Gastroesophageal sphincter (tissue), 4 donors: Measurements from ENCODE around the gene SIN3B. TPM values are rescaled to one million over a fixed set of nuclear protein-coding genes. Genes with fewer than 3 reads are reported as not detected.

ENCODE experiments used
- ATAC-seq: fragments of 150-250 bp; one replicate; pipeline ENCODE4 v1.9.1; 2016; ENCODE audit warnings: mild to moderate bottlenecking, moderate library complexity
- H3K27ac ChIP-seq, 4 donors: fragments of 200-600 bp; sonication (generic) in 3 of 4; 1 replicate in 3 of 4; 2 replicates in 1 of 4; pipeline ENCODE4 v1.5.1; 2016 to 2019
- H3K27me3 ChIP-seq: fragments of 200-600 bp; sonication (generic); one replicate; pipeline ENCODE4 v1.5.1; 2019
- H3K36me3 ChIP-seq, 2 donors: fragments of 200-600 bp; sonication (generic); one replicate each; pipeline ENCODE4 v1.5.1; 2019; ENCODE audit warnings: control low read depth in 1 of 2
- H3K4me1 ChIP-seq, 3 donors: fragments of 200-600 bp; sonication (generic); 1 replicate in 2 of 3; 2 replicates in 1 of 3; pipeline ENCODE4 v1.5.1; 2016 to 2019; ENCODE audit warnings: control low read depth in 2 of 3
- H3K4me3 ChIP-seq, 2 donors: fragments of 200-600 bp; sonication (generic); one replicate each; pipeline ENCODE4 v1.5.1; 2019; ENCODE audit warnings: mild to moderate bottlenecking in 1 of 2, moderate library complexity in 1 of 2
- H3K9me3 ChIP-seq, 3 donors: fragments of 200-600 bp; sonication (generic); one replicate each; pipeline ENCODE4 v1.5.1; 2017 to 2019; ENCODE audit warnings: control low read depth in 2 of 3
- CTCF ChIP-seq, 4 experiments: fragments of 200-600 bp in 2 of 4; fragments of 450-650 bp in 2 of 4; sonication (generic) in 1 of 4; IDR thresholded peaks; one replicate each; pipeline ENCODE4 v1.5.1; 2017 to 2019; ENCODE audit warnings: antibody characterized with exemption in 4 of 4, mild to moderate bottlenecking in 2 of 4, moderate library complexity in 2 of 4
- EP300 ChIP-seq: sonication (generic); formaldehyde crosslinking; IDR thresholded peaks from one replicate; pipeline ENCODE4 v1.6.1; 2017; ENCODE audit warnings: antibody characterized with exemption, mild to moderate bottlenecking
- POLR2A ChIP-seq, 2 donors: fragments of 450-650 bp; IDR thresholded peaks; one replicate each; pipeline ENCODE4 v1.6.1; 2017; ENCODE audit warnings: antibody characterized with exemption in 2 of 2, mild to moderate bottlenecking in 2 of 2, moderate library complexity in 1 of 2
- POLR2AphosphoS5 ChIP-seq: sonication (generic); formaldehyde crosslinking; IDR thresholded peaks from one replicate; pipeline ENCODE4 v1.6.1; 2017; ENCODE audit warnings: antibody characterized with exemption
- WGBS, 2 donors: methylation state at CpG; one replicate each; pipeline ENCODE4 v1.1.5; 2018; ENCODE audit warnings: low coverage in 1 of 2; 5-methylcytosine and 5-hydroxymethylcytosine counted together
- total RNA-seq, 4 donors: library from RNA; depleted of rRNA; stranded (reverse); fragments of >200 nt; gene quantifications; one replicate each; pipeline ENCODE4 v1.1.0, GENCODE V29; 2016

The SIN3B gene
- total RNA-seq, 4 donors from 2014 or later = 19.7 to 55.7 (median 45.8) TPM

- ATAC-seq = no peak
- Histone ChIP-seq H3K9me3 (peaks cover 0 to 24% (median 0%) of the 10 kb centered on the region in 3 donors), H3K27ac (peak overlapping the region in 1 of 4 donors; percentile 5), H3K36me3 (peaks cover 0 to 50% of the 10 kb centered on the region in 2 donors), H3K27me3 (peaks cover 11% of the 10 kb centered on the region), H3K4me1 (no peaks in the 10 kb centered on the region), H3K4me3 (no peak overlapping the region)
- WGBS, 2 donors = no CpG with 5 or more reads among the region's 8 CpGs
- no peak for TF ChIP-seq POLR2A (IDR thresholded peaks at IDR 0.05)
- TF ChIP-seq EP300 = no peak
- TF ChIP-seq CTCF (IDR thresholded peaks at IDR 0.05) = no peak
- no peak for TF ChIP-seq POLR2AphosphoS5
Measured at GRCh38 chr19:16880884-16881554, 51.8 kb downstream of the SIN3B start.

DNA sequence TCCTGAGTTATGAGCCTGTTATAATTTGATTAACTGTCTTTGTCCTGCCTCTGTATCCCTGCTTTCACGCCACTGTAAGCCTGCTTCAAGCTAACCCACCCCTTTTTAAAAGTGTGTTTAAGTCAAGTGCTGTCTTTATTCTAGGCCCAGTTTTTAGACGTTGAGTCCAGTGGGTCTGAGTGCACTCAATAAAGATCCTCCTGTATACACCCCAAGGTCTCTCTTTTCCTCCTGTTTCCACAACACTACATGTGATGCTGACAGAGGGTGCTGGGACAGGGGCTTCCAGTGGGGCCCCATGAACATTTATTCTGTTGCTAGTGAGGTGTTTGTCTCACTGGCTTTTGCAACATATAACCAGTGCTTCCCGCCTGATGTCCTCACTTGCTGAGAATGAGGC lies 52.9 kb downstream of the SIN3B start:
- ATAC-seq = no peak
- WGBS, 2 donors = 86% methylated on average over 2 of the region's 3 CpGs; no CpG with 5 or more reads in 1 of the 2 donors
- TF ChIP-seq CTCF (IDR thresholded peaks at IDR 0.05) = no peak
- TF ChIP-seq POLR2A (IDR thresholded peaks at IDR 0.05) = no peak
- TF ChIP-seq POLR2AphosphoS5 = no peak
- TF ChIP-seq EP300 = no peak
- Histone ChIP-seq H3K27ac (no peak overlapping the region), H3K4me3 (no peak overlapping the region), H3K4me1 (no peaks in the 10 kb centered on the region), H3K9me3 (peaks cover 0 to 24% (median 0%) of the 10 kb centered on the region in 3 donors), H3K36me3 (peaks cover 0 to 39% of the 10 kb centered on the region in 2 donors), H3K27me3 (peaks cover 15% of the 10 kb centered on the region)

GRCh38 chr19:16883522-16883921 lies 54.3 kb downstream of the SIN3B start:
- 73 to 100% methylated on average over 1 to 2 of the region's 3 CpGs for WGBS, 2 donors
- peaks cover 0 to 24% (median 0%) of the 10 kb centered on the region in 3 donors for H3K9me3 ChIP-seq
- no peak for ATAC-seq
- TF ChIP-seq EP300 (no peak), POLR2A (IDR thresholded peaks at IDR 0.05) (no peak), CTCF (IDR thresholded peaks at IDR 0.05) (no peak), POLR2AphosphoS5 (no peak)
- peaks cover 29% of the 10 kb centered on the region for H3K27me3 ChIP-seq
- H3K36me3 ChIP-seq = peaks cover 0 to 25% of the 10 kb centered on the region in 2 donors
- H3K4me1 ChIP-seq = peaks cover 0 to 2% (median 0%) of the 10 kb centered on the region in 3 donors
- H3K4me3 ChIP-seq = no peak overlapping the region
- H3K27ac ChIP-seq = no peak overlapping the region

DNA sequence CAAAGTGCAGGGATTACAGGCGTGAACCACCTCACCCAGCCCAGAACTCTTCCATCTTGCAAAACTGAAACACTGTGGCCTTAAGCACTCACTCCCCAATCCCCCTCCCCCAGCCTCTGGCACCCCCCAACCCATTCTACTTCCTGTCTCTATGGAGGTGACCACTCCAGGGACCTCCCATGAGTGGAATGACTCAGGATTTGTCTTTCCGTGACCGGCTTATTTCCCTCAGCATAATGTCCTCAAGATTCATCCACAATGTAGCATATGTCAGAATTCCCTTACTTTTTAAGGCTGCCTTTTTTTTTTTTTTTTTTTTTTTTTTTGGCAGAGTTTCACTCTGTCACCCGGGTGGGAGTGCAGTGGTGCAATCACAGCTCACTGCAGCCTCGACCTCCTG lies 56.0 kb downstream of the SIN3B start:
- Histone ChIP-seq H3K27ac (peak overlapping the region in 1 of 4 donors; percentile 71), H3K4me3 (no peak overlapping the region), H3K9me3 (peaks cover 0 to 24% (median 0%) of the 10 kb centered on the region in 3 donors), H3K36me3 (peaks cover 0 to 9% of the 10 kb centered on the region in 2 donors), H3K4me1 (peaks cover 0 to 16% (median 0%) of the 10 kb centered on the region in 3 donors), H3K27me3 (peaks cover 41% of the 10 kb centered on the region)
- 21% methylated on average over 3 of the region's 5 CpGs; no CpG with 5 or more reads in 1 of the 2 donors for WGBS, 2 donors
- no peak for TF ChIP-seq CTCF (IDR thresholded peaks at IDR 0.05)
- TF ChIP-seq EP300 = no peak
- no peak for TF ChIP-seq POLR2A (IDR thresholded peaks at IDR 0.05)
- TF ChIP-seq POLR2AphosphoS5 = no peak
- ATAC-seq = no peak
